Activated CD8-positive, alpha-beta memory T cell treated with anti-CD3 and anti-CD28 coated beads, Interleukin-2, amount 50 U/mL, for 4 hours (primary cell): ENCODE results near the gene PIP4K2A.
A peak's percentile ranks its signal among the peaks of the same experiment; 100 is the strongest.

Experiments used
- DNase-seq: peaks from one replicate; pipeline ENCODE4 v3.0.0-alpha.2; 2020

PIP4K2A gene

GRCh38 chr10:22662733-22663330, 51.5 kb downstream of the PIP4K2A start:
- no peak for DNase-seq

GRCh38 chr10:22659866-22660265, 54.5 kb downstream of the PIP4K2A start:
- no peak for DNase-seq

GRCh38 chr10:22658745-22659410, 55.5 kb downstream of the PIP4K2A start:
- no peak for DNase-seq

- no peak for DNase-seq
Observed at GRCh38 chr10:22657566-22658225, 56.7 kb downstream of the PIP4K2A start.

- DNase-seq: no peak
Observed at GRCh38 chr10:22657024-22657423, 57.4 kb downstream of the PIP4K2A start.

GRCh38 chr10:22656036-22656435, 58.3 kb downstream of the PIP4K2A start:
- no peak for DNase-seq

GRCh38 chr10:22655312-22655981, 58.9 kb downstream of the PIP4K2A start:
- DNase-seq: no peak

- DNase-seq: peak; percentile 59
Observed at GRCh38 chr10:22652988-22653481, 61.3 kb downstream of the PIP4K2A start.

- peak; percentile 41 for DNase-seq
Observed at GRCh38 chr10:22651276-22651980, 63.0 kb downstream of the PIP4K2A start.

GRCh38 chr10:22649994-22650393, 64.4 kb downstream of the PIP4K2A start:
- DNase-seq: no peak

GRCh38 chr10:22649390-22649841, 65.0 kb downstream of the PIP4K2A start:
- DNase-seq: no peak

- DNase-seq: no peak
Observed at GRCh38 chr10:22648547-22648961, 65.8 kb downstream of the PIP4K2A start.

GRCh38 chr10:22647244-22647643, 67.1 kb downstream of the PIP4K2A start:
- DNase-seq: no peak

GRCh38 chr10:22646388-22646853, 68.0 kb downstream of the PIP4K2A start:
- DNase-seq: no peak

- DNase-seq: no peak
Observed at GRCh38 chr10:22644222-22644621, 70.2 kb downstream of the PIP4K2A start.

GRCh38 chr10:22643775-22644174, 70.6 kb downstream of the PIP4K2A start:
- DNase-seq: no peak

- DNase-seq: no peak
Observed at GRCh38 chr10:22643116-22643515, 71.3 kb downstream of the PIP4K2A start.

- no peak for DNase-seq
Observed at GRCh38 chr10:22641743-22642142, 72.6 kb downstream of the PIP4K2A start.

- no peak for DNase-seq
Observed at GRCh38 chr10:22640359-22640758, 74.0 kb downstream of the PIP4K2A start.

- DNase-seq: no peak
Observed at GRCh38 chr10:22638863-22639262, 75.5 kb downstream of the PIP4K2A start.

GRCh38 chr10:22637491-22637890, 76.9 kb downstream of the PIP4K2A start:
- DNase-seq: no peak

- DNase-seq: no peak
Observed at GRCh38 chr10:22635650-22636049, 78.7 kb downstream of the PIP4K2A start.
